Mucosa of rectum (tissue), 2 donors: ENCODE data around the gene PRKN.

Experiments
- H3K27ac ChIP-seq, 2 donors: one replicate each; pipeline ENCODE4 v1.7.0; 2013; ENCODE audit warnings: inconsistent platforms in 2 of 2, low read depth in 2 of 2, low read length in 2 of 2
- H3K27me3 ChIP-seq, 2 donors: one replicate each; pipeline ENCODE4 v1.7.0; 2013; ENCODE audit warnings: low read length in 2 of 2; ENCODE audit not compliant: control insufficient read depth in 2 of 2, insufficient read depth in 2 of 2
- H3K36me3 ChIP-seq, 2 donors: one replicate each; pipeline ENCODE4 v1.7.0; 2013; ENCODE audit warnings: low read length in 2 of 2; ENCODE audit not compliant: control insufficient read depth in 2 of 2, insufficient read depth in 2 of 2
- H3K4me1 ChIP-seq, 2 donors: one replicate each; pipeline ENCODE4 v1.7.0; 2013; ENCODE audit warnings: low read length in 2 of 2, mild to moderate bottlenecking in 1 of 2; ENCODE audit not compliant: control insufficient read depth in 2 of 2, insufficient read depth in 2 of 2
- H3K4me3 ChIP-seq, 2 donors: one replicate each; pipeline ENCODE4 v1.7.0; 2013; ENCODE audit warnings: low read length in 2 of 2
- H3K9ac ChIP-seq, 2 donors: one replicate each; pipeline ENCODE4 v1.7.0; 2013; ENCODE audit warnings: low read length in 2 of 2, low read depth in 1 of 2, mild to moderate bottlenecking in 1 of 2
- H3K9me3 ChIP-seq, 2 donors: one replicate each; pipeline ENCODE4 v1.7.0; 2013; ENCODE audit warnings: low read length in 2 of 2; ENCODE audit not compliant: control insufficient read depth in 2 of 2
- donor health status: healthy.
- donor health status: Normal muscosa, but diverticular disease.

PRKN gene

DNA sequence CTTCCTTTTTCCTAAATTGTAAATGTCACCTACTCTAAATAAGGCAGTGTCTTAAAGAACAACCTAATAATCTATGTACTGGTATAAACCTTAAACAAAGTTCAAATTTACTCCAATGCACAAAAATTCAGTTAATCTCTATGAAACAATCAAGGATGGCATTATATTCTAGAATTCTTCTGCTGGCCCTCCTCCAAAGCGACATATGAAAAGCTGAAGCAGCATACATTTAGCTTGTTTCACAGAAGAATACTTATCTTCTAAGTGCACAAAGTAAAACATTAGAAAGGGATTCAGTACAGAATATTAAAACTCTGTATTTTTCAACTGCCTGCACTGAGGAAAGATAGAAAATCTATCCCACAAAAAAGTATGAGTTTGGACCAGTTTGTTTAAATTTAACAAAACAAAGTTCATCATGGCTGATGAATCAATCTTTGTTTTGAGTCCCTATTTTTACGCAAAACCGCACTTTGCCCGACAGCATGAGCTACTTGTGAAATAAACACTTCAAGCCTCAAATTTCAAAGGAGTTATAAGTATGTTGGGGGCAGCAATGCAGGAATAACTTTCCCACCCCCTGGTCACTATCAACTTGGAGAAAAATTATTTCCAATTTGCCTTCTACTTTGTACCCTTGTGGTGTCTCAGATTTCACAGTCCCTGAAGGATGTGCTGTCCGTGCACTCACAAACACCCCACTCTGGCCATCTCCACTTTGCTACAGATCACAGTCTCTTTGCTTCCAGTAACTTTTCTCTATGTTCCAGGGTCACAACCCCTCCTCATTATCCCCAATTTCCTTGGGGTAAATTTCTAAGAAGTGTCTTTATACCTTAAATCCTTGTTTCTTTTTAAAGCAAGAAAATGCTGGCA, 238.2 kb downstream of the PRKN start:
- Histone ChIP-seq H3K4me1 (no peaks in the 10 kb centered on the region), H3K36me3 (no peaks in the 10 kb centered on the region), H3K9me3 (no peaks in the 10 kb centered on the region), H3K27me3 (no peaks in the 10 kb centered on the region), H3K4me3 (no peak overlapping the region), H3K9ac (no peak overlapping the region), H3K27ac (no peak overlapping the region)

DNA sequence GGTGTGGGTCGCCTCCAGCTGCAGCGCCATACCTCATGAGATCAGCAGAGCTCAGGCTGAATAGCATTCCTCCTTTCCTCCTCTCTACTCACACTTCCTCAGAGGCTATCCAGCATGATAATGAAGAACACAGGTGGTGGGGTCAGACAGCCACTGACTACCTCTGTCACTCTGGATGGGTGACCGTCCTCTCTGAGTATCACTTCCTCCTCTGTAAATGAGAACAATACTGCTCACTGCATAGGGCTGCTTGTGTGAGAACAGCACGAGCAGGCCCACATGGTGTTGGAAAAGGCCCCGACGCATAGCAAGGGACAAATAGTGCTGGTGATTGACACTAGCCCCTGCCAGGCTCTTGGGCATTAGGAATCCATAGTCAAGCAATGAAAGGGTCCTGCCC, 239.1 kb downstream of the PRKN start:
- no peak overlapping the region for H3K4me3 ChIP-seq
- H3K9ac ChIP-seq: no peak overlapping the region
- no peaks in the 10 kb centered on the region for H3K36me3 ChIP-seq
- H3K9me3 ChIP-seq: no peaks in the 10 kb centered on the region
- H3K4me1 ChIP-seq: no peaks in the 10 kb centered on the region
- no peaks in the 10 kb centered on the region for H3K27me3 ChIP-seq
- H3K27ac ChIP-seq: no peak overlapping the region

GRCh38 chr6:162485464-162485863, 242.1 kb downstream of the PRKN start:
- H3K9ac ChIP-seq: no peak overlapping the region
- no peaks in the 10 kb centered on the region for H3K4me1 ChIP-seq
- no peak overlapping the region for H3K4me3 ChIP-seq
- no peaks in the 10 kb centered on the region for H3K36me3 ChIP-seq
- H3K9me3 ChIP-seq: no peaks in the 10 kb centered on the region
- H3K27me3 ChIP-seq: no peaks in the 10 kb centered on the region
- H3K27ac ChIP-seq: no peak overlapping the region

DNA sequence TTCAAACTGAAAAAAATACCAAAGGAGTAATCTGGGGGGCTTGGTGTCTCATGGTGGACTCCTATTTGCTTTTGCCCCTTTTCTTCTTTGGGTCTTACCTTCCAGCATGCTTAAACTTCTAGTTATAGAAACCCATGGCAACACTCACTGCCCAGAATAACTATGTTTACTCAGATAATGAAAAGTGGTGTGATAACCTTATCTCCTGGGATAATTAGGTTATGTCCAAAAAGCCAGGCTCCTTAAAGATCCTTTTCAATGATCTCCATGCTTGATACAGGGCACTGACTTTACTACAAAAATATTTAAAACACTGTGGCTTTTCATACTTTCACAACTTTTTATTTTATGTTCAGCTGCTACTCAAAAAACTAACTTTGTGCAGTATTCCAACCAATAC, 245.6 kb downstream of the PRKN start:
- Histone ChIP-seq H3K9ac (no peak overlapping the region), H3K27ac (no peak overlapping the region), H3K4me3 (no peak overlapping the region), H3K4me1 (no peaks in the 10 kb centered on the region), H3K9me3 (no peaks in the 10 kb centered on the region), H3K36me3 (no peaks in the 10 kb centered on the region), H3K27me3 (no peaks in the 10 kb centered on the region)

- H3K27me3 ChIP-seq: no peaks in the 10 kb centered on the region
- H3K4me3 ChIP-seq: no peak overlapping the region
- H3K9me3 ChIP-seq: no peaks in the 10 kb centered on the region
- H3K9ac ChIP-seq: no peak overlapping the region
- H3K4me1 ChIP-seq: no peaks in the 10 kb centered on the region
- no peaks in the 10 kb centered on the region for H3K36me3 ChIP-seq
- H3K27ac ChIP-seq: no peak overlapping the region
Measured at GRCh38 chr6:162481320-162481719, 246.2 kb downstream of the PRKN start.

DNA sequence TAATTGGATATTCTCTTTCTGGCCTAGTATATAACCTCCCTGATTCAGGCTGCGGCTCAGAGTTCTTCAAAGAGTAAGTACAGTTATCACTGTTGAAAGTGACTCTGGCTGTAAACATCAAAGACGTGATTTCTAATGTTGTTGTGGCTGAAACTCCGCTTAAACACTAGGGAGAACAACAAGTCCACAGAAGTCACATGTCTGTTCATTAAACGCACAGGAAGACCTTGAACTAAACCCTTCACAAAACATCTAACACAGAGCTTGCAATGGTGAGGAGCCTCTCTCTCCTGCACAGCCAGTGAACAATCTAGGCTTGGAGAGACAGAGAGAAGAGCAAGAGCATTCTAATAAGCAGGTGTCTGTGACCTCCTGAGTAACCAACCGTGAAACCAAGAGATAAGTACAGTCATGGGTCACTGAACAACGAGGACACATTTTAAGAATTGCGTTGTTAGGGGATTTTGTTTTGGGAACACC, 249.3 kb downstream of the PRKN start:
- no peak overlapping the region for H3K9ac ChIP-seq
- no peaks in the 10 kb centered on the region for H3K27me3 ChIP-seq
- no peak overlapping the region for H3K27ac ChIP-seq
- H3K4me3 ChIP-seq: no peak overlapping the region
- no peaks in the 10 kb centered on the region for H3K36me3 ChIP-seq
- H3K4me1 ChIP-seq: no peaks in the 10 kb centered on the region
- H3K9me3 ChIP-seq: peaks cover 0 to 2% of the 10 kb centered on the region in 2 donors

DNA sequence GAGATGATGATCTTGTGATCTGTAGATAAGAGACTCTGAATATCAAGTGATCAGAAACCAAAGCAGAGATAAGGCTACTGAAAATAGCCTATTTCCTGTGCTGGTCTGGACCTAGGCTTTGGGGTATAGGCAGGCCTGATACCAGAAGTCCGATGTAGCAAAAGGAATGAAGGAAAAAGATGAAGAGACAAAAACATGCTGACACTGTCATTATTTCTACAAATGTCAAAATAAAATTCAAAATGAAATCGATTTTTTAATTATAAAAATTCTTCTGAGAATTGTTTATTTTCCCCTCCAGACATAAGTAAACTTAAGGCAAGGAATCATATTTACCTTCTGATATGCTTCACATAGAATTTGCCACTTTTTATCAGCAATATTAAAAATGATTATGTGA, 252.8 kb downstream of the PRKN start:
- Histone ChIP-seq H3K36me3 (no peaks in the 10 kb centered on the region), H3K9me3 (peaks cover 0 to 2% of the 10 kb centered on the region in 2 donors), H3K4me1 (no peaks in the 10 kb centered on the region)

GRCh38 chr6:162471842-162472241, 255.7 kb downstream of the PRKN start:
- Histone ChIP-seq H3K4me1 (no peaks in the 10 kb centered on the region), H3K9me3 (peaks cover 0 to 2% of the 10 kb centered on the region in 2 donors), H3K27me3 (no peaks in the 10 kb centered on the region), H3K27ac (no peak overlapping the region), H3K36me3 (no peaks in the 10 kb centered on the region), H3K9ac (no peak overlapping the region), H3K4me3 (no peak overlapping the region)

More for the DNA sequence above, 252.8 kb downstream of the PRKN start:
- no peak overlapping the region for H3K27ac ChIP-seq
- no peak overlapping the region for H3K4me3 ChIP-seq
- no peaks in the 10 kb centered on the region for H3K27me3 ChIP-seq
- H3K9ac ChIP-seq: no peak overlapping the region

DNA sequence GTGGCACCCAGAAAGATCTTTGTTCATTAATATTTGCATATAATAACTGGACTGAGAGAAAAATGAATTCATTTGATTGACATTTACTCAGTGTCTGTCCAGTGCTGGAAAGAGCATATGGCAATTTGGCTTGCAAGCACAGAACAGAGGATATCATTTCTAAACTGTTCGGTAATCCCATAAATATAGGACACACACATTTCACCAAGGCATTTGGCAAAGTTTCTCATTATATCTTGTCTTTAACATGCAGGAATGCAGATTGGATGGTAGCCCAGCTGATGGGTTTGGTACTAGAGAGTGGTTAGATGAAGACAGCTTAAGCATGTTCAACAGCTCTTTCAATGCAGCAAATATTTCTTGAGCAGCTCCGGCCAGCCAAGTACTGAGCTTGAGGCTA, 259.2 kb downstream of the PRKN start:
- H3K27ac ChIP-seq: no peak overlapping the region
- no peaks in the 10 kb centered on the region for H3K36me3 ChIP-seq
- no peaks in the 10 kb centered on the region for H3K4me1 ChIP-seq
- no peak overlapping the region for H3K4me3 ChIP-seq
- H3K9ac ChIP-seq: no peak overlapping the region
- no peaks in the 10 kb centered on the region for H3K9me3 ChIP-seq
- H3K27me3 ChIP-seq: no peaks in the 10 kb centered on the region

DNA sequence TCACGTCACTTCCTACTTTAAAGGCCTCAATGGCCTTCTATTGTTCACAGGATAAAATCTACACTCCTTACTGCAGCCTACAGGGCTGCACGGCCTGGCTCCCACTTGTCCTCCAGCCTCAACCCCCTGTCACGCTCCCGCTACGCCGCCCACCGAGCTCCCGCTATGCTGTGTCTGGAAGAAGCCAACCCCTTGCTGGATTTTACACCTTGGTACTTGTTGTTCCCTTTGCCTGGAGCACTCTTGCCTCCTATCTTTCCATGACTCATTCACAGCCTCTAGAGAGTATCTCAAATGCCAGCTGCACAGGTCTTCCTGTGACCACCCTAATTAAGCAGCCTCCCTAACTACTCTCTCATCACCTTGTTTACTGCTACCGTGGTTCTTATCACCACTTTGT, 259.9 kb downstream of the PRKN start:
- Histone ChIP-seq H3K27me3 (no peaks in the 10 kb centered on the region), H3K4me3 (no peak overlapping the region), H3K4me1 (no peaks in the 10 kb centered on the region), H3K9ac (no peak overlapping the region), H3K36me3 (no peaks in the 10 kb centered on the region), H3K9me3 (no peaks in the 10 kb centered on the region), H3K27ac (no peak overlapping the region)
